ENCODE data around the gene TTLL5.
"Not testable (repeated sequence)": the region's sequence is repeated elsewhere in the genome, so short reads cannot be mapped to it uniquely, and the experiment has no call there.

TTLL5 gene

GRCh38 chr14:75920421-75920820 lies 259.4 kb downstream of the TTLL5 start:
- DNase-seq: not testable (repeated sequence)

GRCh38 chr14:75925141-75925840 lies 264.2 kb downstream of the TTLL5 start:
- not testable (repeated sequence) for DNase-seq

- no peak for DNase-seq
These were observed 265.5 kb downstream of the TTLL5 start for GRCh38 chr14:75926431-75927115.

GRCh38 chr14:75927564-75928087 lies 266.6 kb downstream of the TTLL5 start:
- no peak for DNase-seq

DNA sequence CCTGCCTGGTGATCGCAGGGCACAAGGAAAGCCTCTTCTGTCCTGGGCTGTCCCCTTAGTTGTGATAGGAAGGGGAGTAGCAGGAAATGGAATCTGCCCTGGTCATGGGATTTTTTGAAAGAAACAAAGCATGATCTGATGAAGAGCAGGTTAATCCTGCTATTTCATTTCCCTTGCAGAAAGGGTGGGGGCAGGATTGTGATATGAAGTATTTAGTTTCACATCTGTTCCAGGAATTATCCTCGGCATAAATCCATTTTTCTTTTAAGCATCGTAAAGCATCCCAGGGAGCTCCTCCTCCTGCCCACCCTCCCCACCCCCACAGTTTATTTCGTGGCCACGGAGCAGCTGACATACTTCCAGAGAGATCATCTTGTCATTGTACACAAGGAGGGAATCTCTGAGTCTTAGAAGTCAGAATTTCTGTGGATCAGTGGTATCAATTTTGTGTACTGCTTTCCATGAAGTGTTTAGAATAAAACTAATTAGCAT lies 267.7 kb downstream of the TTLL5 start:
- no peak for DNase-seq

- no peak for DNase-seq
These were observed 272.8 kb downstream of the TTLL5 start for GRCh38 chr14:75933712-75934296.

DNA sequence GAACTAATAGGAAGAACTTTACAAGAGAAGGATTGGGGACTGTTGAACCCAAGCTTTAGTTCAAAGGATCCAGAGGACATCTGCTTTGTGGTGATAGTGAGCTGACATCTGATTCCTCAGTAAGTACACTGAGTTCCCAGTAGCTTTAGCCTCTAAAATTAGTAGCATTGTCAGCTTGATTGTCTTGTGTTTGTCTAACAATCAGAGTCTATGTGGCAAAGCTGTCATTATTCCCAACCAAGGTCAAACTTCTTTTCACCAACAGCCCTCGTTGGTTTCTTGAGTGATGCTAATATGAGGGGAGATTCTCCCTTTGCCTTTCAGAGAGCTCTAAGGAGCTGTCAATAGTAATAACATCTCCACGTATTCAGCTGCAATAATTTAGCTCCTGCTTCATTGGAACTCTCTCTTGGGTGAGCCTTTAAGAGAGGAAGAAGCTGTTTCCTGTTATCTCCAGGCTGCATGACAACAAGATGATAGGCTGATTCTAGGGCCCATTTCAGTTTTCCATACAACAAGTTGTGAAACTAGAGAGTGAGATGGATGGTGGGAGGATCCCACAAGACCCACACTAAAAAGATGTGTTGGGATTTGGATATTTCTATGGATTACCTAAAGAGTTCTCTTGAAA lies 274.1 kb downstream of the TTLL5 start:
- DNase-seq: no peak

GRCh38 chr14:75939200-75939599 lies 278.2 kb downstream of the TTLL5 start:
- no peak for DNase-seq

GRCh38 chr14:75941030-75941429 lies 280.0 kb downstream of the TTLL5 start:
- DNase-seq: no peak

DNA sequence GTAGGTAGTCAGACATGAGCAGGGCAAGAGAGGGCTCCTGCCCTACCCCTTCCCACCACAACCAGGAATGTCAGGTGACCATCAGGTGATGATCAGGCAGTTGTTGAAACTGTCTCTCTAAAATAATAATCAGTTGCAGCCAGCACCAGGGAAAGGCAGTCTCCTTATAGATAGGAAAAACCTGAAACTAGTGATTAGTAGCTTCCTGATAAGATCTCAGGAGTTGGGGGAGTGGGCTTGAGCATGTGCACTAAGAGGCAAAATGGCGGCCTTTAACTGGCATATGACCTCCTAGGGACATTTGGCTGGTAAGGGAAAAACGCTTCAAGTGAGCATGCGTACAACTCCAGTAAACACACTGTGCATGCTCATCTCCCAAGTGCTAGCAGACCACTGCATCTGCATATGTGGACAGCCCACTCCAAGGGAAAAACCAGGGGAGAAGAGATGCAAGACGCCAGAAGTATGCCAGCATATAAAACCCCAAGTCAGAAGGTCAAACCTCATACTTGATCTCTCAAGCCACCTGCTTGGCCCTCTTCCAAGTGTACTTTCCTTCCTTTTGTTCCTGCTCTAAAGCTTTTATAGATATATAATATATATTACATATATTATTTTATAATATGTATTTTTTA lies 283.7 kb downstream of the TTLL5 start:
- no peak for DNase-seq

DNA sequence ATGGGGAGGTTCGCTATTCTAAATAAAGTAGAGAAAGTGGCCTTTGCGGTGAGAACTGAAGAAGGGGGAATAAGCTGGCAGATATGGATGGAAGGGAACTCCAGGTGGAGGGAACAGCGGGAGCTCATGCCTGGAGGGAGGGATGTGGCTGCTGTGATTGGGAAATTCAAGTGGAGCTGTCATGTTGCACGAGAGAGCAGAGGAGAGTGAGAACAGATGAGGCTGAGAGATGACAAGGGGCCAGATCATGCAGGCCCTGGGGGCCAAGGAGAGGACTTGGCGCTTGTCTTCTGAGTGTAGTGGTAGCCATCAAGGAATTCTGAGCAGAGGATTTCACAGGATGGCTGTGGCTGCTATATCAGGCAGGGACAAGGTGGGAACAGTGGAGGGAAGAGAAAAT lies 285.7 kb downstream of the TTLL5 start:
- DNase-seq: no peak

GRCh38 chr14:75952489-75952888 lies 291.4 kb downstream of the TTLL5 start:
- no peak for DNase-seq

- no peak for DNase-seq
These were observed 298.0 kb downstream of the TTLL5 start for GRCh38 chr14:75959031-75959430.

DNA sequence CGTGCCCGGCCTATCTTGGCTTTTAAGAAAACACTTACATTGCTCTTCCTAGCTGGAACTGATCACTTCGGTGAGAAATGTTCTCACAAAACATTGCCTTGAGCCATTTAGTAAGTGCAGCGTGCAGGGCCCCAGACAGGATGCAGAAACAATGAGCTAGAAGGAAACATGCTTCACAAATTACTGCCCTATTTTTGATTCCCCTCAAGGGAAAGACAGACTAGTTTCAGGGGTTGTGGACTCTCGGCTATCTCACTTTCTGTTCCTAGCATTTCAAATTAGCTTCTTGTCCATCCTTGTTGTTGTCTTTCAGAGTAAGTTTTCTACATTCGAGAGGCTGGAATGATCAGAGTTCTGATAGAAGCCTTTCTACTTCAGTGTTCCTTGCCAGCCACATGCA lies 299.2 kb downstream of the TTLL5 start:
- DNase-seq: no peak

- DNase-seq: no peak
These were observed 300.6 kb downstream of the TTLL5 start for GRCh38 chr14:75961662-75962061.

GRCh38 chr14:75967866-75968265 lies 306.8 kb downstream of the TTLL5 start:
- no peak for DNase-seq

GRCh38 chr14:75968456-75968855 lies 307.4 kb downstream of the TTLL5 start:
- no peak for DNase-seq

- no peak for DNase-seq
These were observed 308.1 kb downstream of the TTLL5 start for GRCh38 chr14:75969126-75969525.

GRCh38 chr14:75969891-75970290 lies 308.8 kb downstream of the TTLL5 start:
- no peak for DNase-seq

DNA sequence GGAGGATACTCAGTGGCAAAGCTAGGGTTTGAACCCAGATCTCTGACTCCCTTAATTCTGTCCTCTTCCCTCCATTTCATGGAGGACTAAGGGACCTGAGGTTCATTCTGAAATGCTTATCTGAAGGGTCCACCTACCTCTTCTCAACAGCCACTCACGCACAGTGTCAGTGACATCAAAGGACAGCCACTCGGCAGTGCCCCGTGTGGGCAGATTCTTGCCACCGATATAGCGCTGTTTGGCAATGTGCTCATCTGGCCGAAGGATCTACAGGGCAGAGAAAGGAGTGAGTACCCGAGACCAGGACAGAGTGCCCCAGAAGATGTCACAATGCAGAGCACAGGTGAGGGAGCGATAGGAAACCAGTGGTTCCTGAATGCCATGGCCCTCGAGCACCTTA lies 309.9 kb downstream of the TTLL5 start:
- DNase-seq: no peak

DNA sequence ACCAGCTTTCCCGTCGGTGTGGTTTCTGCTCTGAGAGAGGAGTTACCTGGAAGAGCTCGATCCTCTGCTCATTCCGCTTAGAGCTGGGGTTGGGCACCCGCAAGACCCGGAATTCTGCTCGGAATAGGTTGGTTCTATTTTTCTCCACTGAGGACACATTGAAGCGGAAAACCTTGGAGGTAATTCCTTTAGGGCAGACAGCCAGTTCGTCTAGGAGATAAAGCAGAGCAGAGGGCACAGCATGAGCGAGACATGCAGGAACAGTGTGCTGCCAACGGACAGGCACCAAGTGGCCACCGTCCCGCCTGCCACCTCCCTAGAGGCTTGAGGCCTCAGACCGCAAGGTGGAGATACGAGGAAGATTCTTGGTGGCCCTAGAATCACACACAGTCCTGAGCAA lies 310.5 kb downstream of the TTLL5 start:
- no peak for DNase-seq

DNA sequence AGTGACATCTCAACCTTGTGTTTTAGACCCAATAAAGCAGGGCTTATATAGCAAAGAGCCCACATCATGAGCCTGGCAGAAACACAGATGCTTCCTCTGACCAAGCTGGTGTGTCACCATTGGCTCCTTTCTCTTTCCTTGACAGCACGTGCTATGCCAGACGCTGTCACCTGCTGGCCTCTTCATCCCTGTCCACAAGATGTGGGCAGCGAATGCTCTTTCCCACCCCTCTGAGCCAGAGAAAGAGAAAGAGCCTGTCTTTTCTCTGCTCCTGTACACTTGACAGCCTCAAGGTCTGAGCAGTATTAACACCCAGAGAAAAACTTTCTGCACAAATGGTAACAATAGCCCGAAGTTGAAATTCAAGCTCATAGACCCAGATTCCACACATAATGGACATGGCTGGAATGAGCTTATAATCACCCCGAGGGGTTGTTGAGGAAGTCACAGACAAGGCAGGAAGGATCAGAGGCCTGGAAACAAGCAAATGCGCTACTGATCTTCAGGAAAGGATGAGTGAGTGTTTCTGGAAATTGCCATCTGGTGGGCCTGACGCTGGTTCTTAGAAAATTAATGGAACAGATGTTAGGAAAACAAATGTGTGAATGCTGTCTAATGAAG lies 311.9 kb downstream of the TTLL5 start:
- no peak for DNase-seq

Measured in T-helper 2 cell (primary cell).